Nephron progenitor cell (in vitro differentiated cells): Measurements from ENCODE around the gene NT5C.
A peak's percentile ranks its signal among the peaks of the same experiment; 100 is the strongest.

Experiments used
- DNase-seq: peaks from one replicate; pipeline ENCODE4 v3.0.0; 2021
- H3K27ac Mint-ChIP-seq: 2 replicates; pipeline ENCODE4 v1.8.0; 2021; ENCODE audit warnings: mild to moderate bottlenecking, moderate library complexity, mixed read lengths
- H3K27me3 Mint-ChIP-seq: 2 replicates; pipeline ENCODE4 v1.8.0; 2021; ENCODE audit warnings: mild to moderate bottlenecking, low read depth, mixed read lengths; ENCODE audit not compliant: poor library complexity
- H3K36me3 Mint-ChIP-seq: 2 replicates; pipeline ENCODE4 v1.8.0; 2021; ENCODE audit warnings: low read depth, mixed read lengths
- H3K4me1 Mint-ChIP-seq: 2 replicates; pipeline ENCODE4 v1.8.0; 2021; ENCODE audit warnings: mixed read lengths
- H3K4me3 Mint-ChIP-seq: 2 replicates; pipeline ENCODE4 v1.8.0; 2021; ENCODE audit warnings: mild to moderate bottlenecking, moderate library complexity, mixed read lengths
- H3K9me3 Mint-ChIP-seq: 2 replicates; pipeline ENCODE4 v1.8.0; 2021; ENCODE audit warnings: mild to moderate bottlenecking, moderate library complexity, mixed read lengths
- TF ChIP-seq, protein P1 (sequence below): fragments of 200-600 bp; sonication (generic); IDR thresholded peaks from 2 replicates; pipeline ENCODE4 v1.5.0; 2021; ENCODE audit warnings: antibody characterized with exemption

Gene NT5C

DNA sequence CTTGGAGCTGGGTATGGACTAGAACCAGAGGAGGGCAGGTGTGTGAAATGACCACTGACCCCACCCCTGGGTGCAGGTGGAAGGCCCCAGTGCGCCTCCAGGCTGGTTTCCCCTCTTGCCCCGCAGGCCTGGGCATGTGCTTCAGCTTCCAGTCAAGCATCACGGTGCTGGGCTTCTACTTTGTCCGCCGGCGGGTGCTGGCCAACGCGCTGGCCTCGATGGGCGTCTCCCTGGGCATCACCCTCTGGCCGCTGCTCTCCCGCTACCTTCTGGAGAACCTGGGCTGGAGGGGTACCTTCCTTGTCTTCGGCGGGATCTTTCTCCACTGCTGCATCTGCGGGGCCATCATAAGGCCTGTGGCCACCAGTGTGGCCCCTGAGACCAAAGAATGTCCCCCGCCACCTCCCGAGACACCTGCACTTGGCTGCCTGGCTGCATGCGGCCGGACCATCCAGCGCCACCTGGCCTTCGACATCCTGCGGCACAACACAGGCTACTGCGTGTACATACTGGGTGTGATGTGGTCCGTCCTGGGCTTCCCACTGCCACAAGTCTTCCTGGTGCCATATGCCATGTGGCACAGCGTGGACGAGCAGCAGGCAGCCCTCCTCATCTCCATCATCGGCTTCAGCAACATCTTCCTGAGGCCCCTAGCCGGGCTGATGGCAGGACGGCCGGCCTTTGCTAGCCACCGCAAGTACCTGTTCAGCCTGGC lies 31.5 kb downstream of the NT5C start:
- no peak overlapping the region for H3K4me3 Mint-ChIP-seq
- H3K9me3 Mint-ChIP-seq: no peaks in the 10 kb centered on the region
- TF ChIP-seq, protein P1, sequence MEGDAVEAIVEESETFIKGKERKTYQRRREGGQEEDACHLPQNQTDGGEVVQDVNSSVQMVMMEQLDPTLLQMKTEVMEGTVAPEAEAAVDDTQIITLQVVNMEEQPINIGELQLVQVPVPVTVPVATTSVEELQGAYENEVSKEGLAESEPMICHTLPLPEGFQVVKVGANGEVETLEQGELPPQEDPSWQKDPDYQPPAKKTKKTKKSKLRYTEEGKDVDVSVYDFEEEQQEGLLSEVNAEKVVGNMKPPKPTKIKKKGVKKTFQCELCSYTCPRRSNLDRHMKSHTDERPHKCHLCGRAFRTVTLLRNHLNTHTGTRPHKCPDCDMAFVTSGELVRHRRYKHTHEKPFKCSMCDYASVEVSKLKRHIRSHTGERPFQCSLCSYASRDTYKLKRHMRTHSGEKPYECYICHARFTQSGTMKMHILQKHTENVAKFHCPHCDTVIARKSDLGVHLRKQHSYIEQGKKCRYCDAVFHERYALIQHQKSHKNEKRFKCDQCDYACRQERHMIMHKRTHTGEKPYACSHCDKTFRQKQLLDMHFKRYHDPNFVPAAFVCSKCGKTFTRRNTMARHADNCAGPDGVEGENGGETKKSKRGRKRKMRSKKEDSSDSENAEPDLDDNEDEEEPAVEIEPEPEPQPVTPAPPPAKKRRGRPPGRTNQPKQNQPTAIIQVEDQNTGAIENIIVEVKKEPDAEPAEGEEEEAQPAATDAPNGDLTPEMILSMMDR: no peak
- DNase-seq: no peak
- no peaks in the 10 kb centered on the region for H3K27me3 Mint-ChIP-seq
- H3K4me1 Mint-ChIP-seq: peaks cover 31% of the 10 kb centered on the region
- H3K36me3 Mint-ChIP-seq: peaks cover 16% of the 10 kb centered on the region
- no peak overlapping the region for H3K27ac Mint-ChIP-seq

DNA sequence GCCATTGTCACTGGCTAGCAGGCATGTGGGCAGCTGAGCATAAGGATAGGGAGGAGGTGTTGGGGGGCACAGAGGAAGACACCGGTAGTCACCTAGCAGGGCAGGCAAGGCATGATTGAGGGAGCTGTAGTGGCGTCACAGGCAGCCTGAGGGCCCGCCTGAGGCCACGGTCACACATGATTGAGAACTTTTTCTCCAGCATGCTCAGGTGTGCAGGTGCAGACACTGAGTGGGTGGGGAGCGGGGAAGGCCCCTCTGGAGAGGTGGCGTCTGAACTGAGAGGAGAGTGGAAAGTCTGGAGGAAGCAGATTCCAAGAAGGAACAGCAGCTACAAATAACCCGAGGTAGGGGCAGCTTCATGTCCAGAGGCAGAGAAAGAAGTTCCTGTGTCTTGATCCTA lies 32.7 kb downstream of the NT5C start:
- DNase-seq: no peak
- H3K9me3 Mint-ChIP-seq: no peaks in the 10 kb centered on the region
- peaks cover 28% of the 10 kb centered on the region for H3K4me1 Mint-ChIP-seq
- H3K36me3 Mint-ChIP-seq: peaks cover 16% of the 10 kb centered on the region
- peak overlapping the region; percentile 77 for H3K27ac Mint-ChIP-seq
- H3K27me3 Mint-ChIP-seq: no peaks in the 10 kb centered on the region
- TF ChIP-seq, protein P1: no peak
- no peak overlapping the region for H3K4me3 Mint-ChIP-seq

DNA sequence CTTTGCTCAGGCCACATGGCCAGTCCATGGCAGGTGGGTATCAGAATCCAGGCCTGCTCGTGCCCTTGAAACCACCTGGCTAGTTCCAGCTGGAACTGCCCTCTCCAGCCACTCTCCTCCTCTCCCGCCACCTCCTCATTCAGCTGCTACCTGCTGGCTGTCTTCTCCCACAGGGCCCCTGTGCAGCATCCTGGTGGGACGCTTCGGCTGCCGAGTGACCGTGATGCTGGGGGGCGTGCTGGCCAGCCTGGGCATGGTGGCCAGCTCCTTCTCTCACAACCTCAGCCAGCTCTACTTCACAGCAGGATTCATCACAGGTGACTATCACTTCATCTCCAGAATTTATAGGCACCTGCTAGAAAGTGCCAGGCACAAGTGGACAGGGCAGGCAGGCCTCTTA lies 33.7 kb downstream of the NT5C start:
- no peak for DNase-seq
- Mint-ChIP-seq H3K36me3 (peaks cover 16% of the 10 kb centered on the region), H3K4me3 (no peak overlapping the region), H3K9me3 (no peaks in the 10 kb centered on the region), H3K27ac (no peak overlapping the region), H3K27me3 (no peaks in the 10 kb centered on the region), H3K4me1 (peaks cover 33% of the 10 kb centered on the region)
- TF ChIP-seq, protein P1: no peak

GRCh38 chr17:75096082-75096625 lies 35.4 kb downstream of the NT5C start:
- Mint-ChIP-seq H3K27ac (no peak overlapping the region), H3K4me1 (peaks cover 38% of the 10 kb centered on the region), H3K27me3 (no peaks in the 10 kb centered on the region), H3K36me3 (peaks cover 10% of the 10 kb centered on the region), H3K9me3 (no peaks in the 10 kb centered on the region), H3K4me3 (no peak overlapping the region)
- TF ChIP-seq, protein P1: no peak
- DNase-seq: no peak

DNA sequence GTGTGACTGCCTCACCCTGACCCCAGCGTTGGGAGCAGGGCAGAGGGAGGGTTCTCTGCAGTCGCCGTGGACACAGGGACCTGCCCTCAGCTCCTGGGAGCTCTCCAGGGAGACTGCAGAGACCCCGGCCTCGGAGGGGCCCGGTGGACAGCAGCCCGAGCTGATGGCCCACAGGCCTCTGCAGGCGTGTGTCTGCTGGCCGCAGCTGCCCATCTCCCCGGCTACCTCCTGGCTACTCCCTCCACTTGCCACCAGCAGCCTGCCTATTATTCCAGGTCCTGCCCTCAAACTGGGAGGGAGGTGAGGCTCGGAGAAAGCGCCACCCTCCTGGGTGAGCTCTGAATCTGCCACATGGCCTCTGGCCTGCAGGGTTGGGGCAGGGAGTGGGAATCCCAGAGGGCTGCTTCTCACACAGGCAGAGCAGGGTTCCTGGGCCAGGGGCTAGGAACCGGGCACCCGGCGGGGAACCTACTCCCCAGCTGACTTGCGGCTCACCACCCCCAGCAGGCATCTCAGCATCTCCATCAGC lies 36.6 kb downstream of the NT5C start:
- no peaks in the 10 kb centered on the region for H3K27me3 Mint-ChIP-seq
- H3K4me3 Mint-ChIP-seq: no peak overlapping the region
- DNase-seq: no peak
- peaks cover 50% of the 10 kb centered on the region for H3K4me1 Mint-ChIP-seq
- H3K9me3 Mint-ChIP-seq: no peaks in the 10 kb centered on the region
- H3K27ac Mint-ChIP-seq: no peak overlapping the region
- TF ChIP-seq, protein P1: no peak
- peaks cover 10% of the 10 kb centered on the region for H3K36me3 Mint-ChIP-seq
